ENCODE data around the gene PELI1. TPM values are rescaled to one million over a fixed set of nuclear protein-coding genes. Genes with fewer than 3 reads are reported as not detected.
A peak's percentile ranks its signal among the peaks of the same experiment; 100 is the strongest.

Gene PELI1
- total and polyA plus RNA-seq, 4 donors = 21.9 to 45.4 (median 39.0) TPM

DNA sequence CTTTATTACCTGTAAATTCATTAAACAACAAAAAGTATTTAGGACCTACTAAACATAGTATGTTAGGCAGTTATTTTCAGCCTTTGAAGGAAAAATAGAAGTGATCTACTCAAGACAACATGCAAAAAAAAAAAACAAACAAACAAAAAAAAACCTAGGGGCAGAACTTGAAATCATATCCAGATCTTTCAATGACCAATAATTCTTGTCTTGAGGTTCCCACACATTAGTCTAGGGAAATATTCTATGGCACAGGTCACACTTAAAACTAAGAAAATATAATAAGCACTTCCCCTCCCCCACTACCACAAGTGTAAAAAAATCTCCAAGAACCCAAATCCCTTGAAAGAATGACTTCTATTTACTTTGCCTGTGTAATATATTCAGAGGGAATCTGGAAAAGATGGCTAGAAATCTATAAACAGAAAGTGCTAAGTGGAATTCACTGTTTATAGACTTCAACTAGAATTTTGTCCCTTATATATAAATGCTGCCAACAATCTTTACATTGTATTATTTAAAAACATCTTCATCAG lies 3.5 kb downstream of the PELI1 start:
- no peaks in the 10 kb centered on the region for H3K27me3 ChIP-seq (ENCODE audit: control insufficient read depth, insufficient read depth, low read length)
- no peak overlapping the region for H3K4me3 ChIP-seq (ENCODE audit: low read depth, low read length)
- H3K36me3 ChIP-seq (ENCODE audit: control insufficient read depth, insufficient read depth, low read length) = no peaks in the 10 kb centered on the region
- DNase-seq (ENCODE audit: low read depth in 4 of 6, low spot score in 6 of 6) = peak in 1 of 6 donors; percentile 40
- no peak overlapping the region for H3K27ac ChIP-seq (ENCODE audit: low read depth, low read length)
- peaks cover 7% of the 10 kb centered on the region for H3K4me1 ChIP-seq (ENCODE audit: control insufficient read depth, insufficient read depth, low read length)
- H3K9me3 ChIP-seq (ENCODE audit: control insufficient read depth, insufficient read depth, low read length) = no peaks in the 10 kb centered on the region

DNA sequence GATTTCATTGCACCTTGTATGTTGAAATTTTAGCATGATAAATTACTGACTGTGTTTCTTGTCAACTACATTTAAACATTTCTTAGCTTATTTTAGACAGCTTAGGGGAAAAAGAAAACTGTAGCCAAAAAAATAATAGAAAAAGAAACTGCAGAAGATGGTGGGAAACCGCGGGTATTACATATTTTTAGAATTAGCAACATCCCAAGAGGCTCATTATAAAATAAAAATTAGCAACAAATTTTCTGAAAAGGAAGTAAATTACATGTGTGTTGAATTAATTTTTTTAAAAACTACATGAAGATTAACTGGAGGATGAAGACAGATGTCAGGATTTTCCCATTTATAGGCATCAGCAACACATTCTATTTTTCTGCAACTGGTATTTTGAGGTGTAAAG lies 4.3 kb downstream of the PELI1 start:
- no CpG with 5 or more reads among the region's 2 CpGs for WGBS (ENCODE audit: insufficient coverage)
- Histone ChIP-seq H3K36me3 (ENCODE audit: control insufficient read depth, insufficient read depth, low read length) (no peaks in the 10 kb centered on the region), H3K9me3 (ENCODE audit: control insufficient read depth, insufficient read depth, low read length) (no peaks in the 10 kb centered on the region), H3K4me1 (ENCODE audit: control insufficient read depth, insufficient read depth, low read length) (peaks cover 7% of the 10 kb centered on the region), H3K27me3 (ENCODE audit: control insufficient read depth, insufficient read depth, low read length) (no peaks in the 10 kb centered on the region), H3K4me3 (ENCODE audit: low read depth, low read length) (no peak overlapping the region), H3K27ac (ENCODE audit: low read depth, low read length) (no peak overlapping the region)
- no peak for DNase-seq (ENCODE audit: low read depth in 4 of 6, low spot score in 6 of 6)

DNA sequence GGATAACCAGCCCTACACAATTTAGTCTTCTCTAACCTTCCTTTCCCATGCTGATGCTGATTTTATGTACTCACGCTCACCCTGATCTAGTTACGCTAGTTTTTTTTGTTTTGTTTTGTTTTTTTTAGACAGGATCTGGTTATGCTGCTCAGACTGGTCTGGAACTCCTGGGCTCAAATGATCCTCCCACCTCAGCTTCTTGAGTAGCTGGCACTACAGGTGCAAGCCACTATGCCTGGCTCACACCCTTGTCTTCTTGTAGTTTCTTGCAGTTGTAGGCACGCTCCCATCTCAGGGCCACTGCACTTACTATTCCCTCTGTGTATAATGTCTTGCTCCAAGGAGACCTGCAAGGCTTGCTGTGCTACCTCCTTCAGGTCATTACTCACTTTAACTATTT lies 6.2 kb downstream of the PELI1 start:
- Histone ChIP-seq H3K27me3 (ENCODE audit: control insufficient read depth, insufficient read depth, low read length) (no peaks in the 10 kb centered on the region), H3K4me3 (ENCODE audit: low read depth, low read length) (no peak overlapping the region), H3K36me3 (ENCODE audit: control insufficient read depth, insufficient read depth, low read length) (no peaks in the 10 kb centered on the region), H3K27ac (ENCODE audit: low read depth, low read length) (no peak overlapping the region), H3K4me1 (ENCODE audit: control insufficient read depth, insufficient read depth, low read length) (peaks cover 7% of the 10 kb centered on the region), H3K9me3 (ENCODE audit: control insufficient read depth, insufficient read depth, low read length) (no peaks in the 10 kb centered on the region)
- WGBS (ENCODE audit: insufficient coverage) = 88% methylated on average over 1 of the region's 3 CpGs
- no peak for DNase-seq (ENCODE audit: low read depth in 4 of 6, low spot score in 6 of 6)

DNA sequence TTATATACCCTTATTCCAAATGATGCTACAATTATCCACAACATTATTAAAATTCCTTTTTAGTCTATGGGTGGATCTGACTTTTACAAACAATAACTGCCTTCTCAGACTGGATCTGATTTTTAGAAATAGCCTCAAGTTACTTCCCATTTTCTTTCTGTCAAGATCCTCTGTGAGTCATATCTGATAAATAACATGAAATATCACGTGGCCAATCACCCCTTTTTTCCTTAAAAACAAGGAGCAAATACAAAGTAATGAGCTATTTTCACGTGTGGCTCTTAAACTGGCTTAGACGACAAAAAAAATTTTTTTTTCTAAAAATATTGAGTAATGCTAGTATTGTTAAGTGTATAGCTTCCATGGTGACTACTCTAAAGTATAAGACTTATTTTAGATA lies 6.7 kb downstream of the PELI1 start:
- no CpG with 5 or more reads among the region's 3 CpGs for WGBS (ENCODE audit: insufficient coverage)
- Histone ChIP-seq H3K4me1 (ENCODE audit: control insufficient read depth, insufficient read depth, low read length) (peaks cover 7% of the 10 kb centered on the region), H3K9me3 (ENCODE audit: control insufficient read depth, insufficient read depth, low read length) (no peaks in the 10 kb centered on the region), H3K27ac (ENCODE audit: low read depth, low read length) (no peak overlapping the region), H3K36me3 (ENCODE audit: control insufficient read depth, insufficient read depth, low read length) (no peaks in the 10 kb centered on the region), H3K4me3 (ENCODE audit: low read depth, low read length) (no peak overlapping the region), H3K27me3 (ENCODE audit: control insufficient read depth, insufficient read depth, low read length) (no peaks in the 10 kb centered on the region)
- no peak for DNase-seq (ENCODE audit: low read depth in 4 of 6, low spot score in 6 of 6)

GRCh38 chr2:64135421-64135820 lies 8.8 kb downstream of the PELI1 start:
- Histone ChIP-seq H3K9me3 (ENCODE audit: control insufficient read depth, insufficient read depth, low read length) (no peaks in the 10 kb centered on the region), H3K27ac (ENCODE audit: low read depth, low read length) (no peak overlapping the region), H3K36me3 (ENCODE audit: control insufficient read depth, insufficient read depth, low read length) (no peaks in the 10 kb centered on the region), H3K4me1 (ENCODE audit: control insufficient read depth, insufficient read depth, low read length) (peaks cover 11% of the 10 kb centered on the region), H3K4me3 (ENCODE audit: low read depth, low read length) (no peak overlapping the region), H3K27me3 (ENCODE audit: control insufficient read depth, insufficient read depth, low read length) (no peaks in the 10 kb centered on the region)
- DNase-seq (ENCODE audit: low read depth in 4 of 6, low spot score in 6 of 6) = no peak
- WGBS (ENCODE audit: insufficient coverage) = no CpG with 5 or more reads among the region's 1 CpG

GRCh38 chr2:64134813-64135212 lies 9.4 kb downstream of the PELI1 start:
- Histone ChIP-seq H3K9me3 (ENCODE audit: control insufficient read depth, insufficient read depth, low read length) (no peaks in the 10 kb centered on the region), H3K4me3 (ENCODE audit: low read depth, low read length) (no peak overlapping the region), H3K36me3 (ENCODE audit: control insufficient read depth, insufficient read depth, low read length) (no peaks in the 10 kb centered on the region), H3K27ac (ENCODE audit: low read depth, low read length) (no peak overlapping the region), H3K27me3 (ENCODE audit: control insufficient read depth, insufficient read depth, low read length) (no peaks in the 10 kb centered on the region), H3K4me1 (ENCODE audit: control insufficient read depth, insufficient read depth, low read length) (peaks cover 11% of the 10 kb centered on the region)
- no peak for DNase-seq (ENCODE audit: low read depth in 4 of 6, low spot score in 6 of 6)

DNA sequence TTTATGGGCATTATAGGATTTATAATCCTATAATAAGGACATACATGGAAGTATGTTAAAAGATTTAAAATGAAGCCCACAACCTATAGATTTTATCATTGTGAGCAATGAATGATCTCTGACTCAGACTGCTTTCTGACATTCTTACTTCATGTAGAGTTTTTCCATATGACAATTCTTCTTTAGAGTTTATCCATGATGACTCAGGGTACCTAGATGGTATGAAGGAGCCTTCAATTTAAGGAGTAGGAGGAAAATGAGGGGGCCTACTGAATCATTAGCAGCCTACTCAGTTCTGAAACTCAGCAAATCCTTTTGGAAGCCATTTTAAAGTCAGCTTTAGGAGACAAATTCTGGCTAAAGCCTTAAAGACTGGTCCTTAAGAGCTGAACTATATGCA lies 10.4 kb downstream of the PELI1 start:
- H3K27ac ChIP-seq (ENCODE audit: low read depth, low read length) = no peak overlapping the region
- no peaks in the 10 kb centered on the region for H3K36me3 ChIP-seq (ENCODE audit: control insufficient read depth, insufficient read depth, low read length)
- H3K4me3 ChIP-seq (ENCODE audit: low read depth, low read length) = no peak overlapping the region
- DNase-seq (ENCODE audit: low read depth in 4 of 6, low spot score in 6 of 6) = no peak
- no peaks in the 10 kb centered on the region for H3K9me3 ChIP-seq (ENCODE audit: control insufficient read depth, insufficient read depth, low read length)
- H3K4me1 ChIP-seq (ENCODE audit: control insufficient read depth, insufficient read depth, low read length) = peaks cover 7% of the 10 kb centered on the region
- no peaks in the 10 kb centered on the region for H3K27me3 ChIP-seq (ENCODE audit: control insufficient read depth, insufficient read depth, low read length)

DNA sequence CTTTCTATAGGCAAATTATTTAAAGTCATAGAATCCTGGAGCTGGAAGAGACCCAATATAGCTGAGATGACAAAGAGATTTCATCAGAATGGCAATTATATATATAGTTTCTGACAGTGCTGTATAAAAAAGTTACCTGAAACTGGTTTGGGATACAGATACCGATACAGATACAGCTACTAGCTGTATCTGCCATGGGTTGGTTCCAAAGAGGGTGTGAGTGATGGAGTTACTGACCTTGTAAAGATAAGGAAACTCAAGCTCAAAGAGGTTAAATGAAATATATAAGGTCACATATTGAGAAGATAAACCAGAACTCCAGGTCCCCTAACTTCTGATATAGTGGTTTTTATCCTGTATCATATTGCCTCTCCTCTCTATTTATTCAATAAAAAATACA lies 10.9 kb downstream of the PELI1 start:
- Histone ChIP-seq H3K27ac (ENCODE audit: low read depth, low read length) (no peak overlapping the region), H3K36me3 (ENCODE audit: control insufficient read depth, insufficient read depth, low read length) (no peaks in the 10 kb centered on the region), H3K4me3 (ENCODE audit: low read depth, low read length) (no peak overlapping the region), H3K4me1 (ENCODE audit: control insufficient read depth, insufficient read depth, low read length) (peaks cover 5% of the 10 kb centered on the region), H3K27me3 (ENCODE audit: control insufficient read depth, insufficient read depth, low read length) (no peaks in the 10 kb centered on the region), H3K9me3 (ENCODE audit: control insufficient read depth, insufficient read depth, low read length) (no peaks in the 10 kb centered on the region)
- no peak for DNase-seq (ENCODE audit: low read depth in 4 of 6, low spot score in 6 of 6)
- no CpG with 5 or more reads among the region's 1 CpG for WGBS (ENCODE audit: insufficient coverage)

DNA sequence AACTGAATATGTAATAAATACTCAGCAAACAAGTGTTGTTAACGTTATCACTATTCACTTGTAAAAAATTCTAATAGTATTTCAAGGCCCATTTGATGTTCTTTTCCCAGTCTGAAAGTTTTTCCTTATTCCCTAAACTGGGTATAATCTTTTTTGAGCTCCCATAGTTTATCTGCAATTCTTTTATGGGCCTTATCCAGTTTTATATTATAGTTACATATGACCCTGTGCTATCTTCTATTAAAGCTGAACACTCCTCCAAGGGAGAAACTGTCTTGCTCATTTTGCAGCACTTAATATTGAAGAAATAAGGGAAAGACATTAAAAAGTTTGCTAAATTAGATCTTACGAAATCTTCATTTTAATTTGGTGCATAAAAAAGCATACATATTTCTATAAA lies 13.9 kb downstream of the PELI1 start:
- Histone ChIP-seq H3K36me3 (ENCODE audit: control insufficient read depth, insufficient read depth, low read length) (no peaks in the 10 kb centered on the region), H3K9me3 (ENCODE audit: control insufficient read depth, insufficient read depth, low read length) (no peaks in the 10 kb centered on the region), H3K4me3 (ENCODE audit: low read depth, low read length) (no peak overlapping the region), H3K27ac (ENCODE audit: low read depth, low read length) (no peak overlapping the region), H3K27me3 (ENCODE audit: control insufficient read depth, insufficient read depth, low read length) (no peaks in the 10 kb centered on the region), H3K4me1 (ENCODE audit: control insufficient read depth, insufficient read depth, low read length) (peaks cover 3% of the 10 kb centered on the region)
- WGBS (ENCODE audit: insufficient coverage) = no CpG with 5 or more reads among the region's 2 CpGs
- no peak for DNase-seq (ENCODE audit: low read depth in 4 of 6, low spot score in 6 of 6)

DNA sequence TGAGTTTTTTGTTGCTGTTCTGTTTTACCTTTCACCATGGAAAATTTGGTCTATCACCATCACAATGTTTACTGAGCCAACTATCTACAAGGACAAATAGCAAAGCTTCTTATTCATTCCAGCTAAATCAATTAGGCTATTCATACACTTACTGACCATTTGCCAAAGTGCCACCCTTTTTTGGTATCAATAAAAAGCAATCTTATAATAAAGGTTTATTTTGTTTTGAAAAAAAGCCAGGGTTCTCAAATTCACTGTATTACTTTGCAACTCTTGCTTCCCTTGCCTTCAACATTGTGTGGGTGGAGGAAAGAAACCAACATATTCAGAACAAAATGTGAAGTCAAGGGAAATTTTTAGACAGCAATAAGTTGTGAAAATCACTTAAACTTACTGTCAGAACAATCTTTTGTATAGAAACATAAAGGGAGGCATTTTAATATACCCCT lies 15.3 kb downstream of the PELI1 start:
- H3K27me3 ChIP-seq (ENCODE audit: control insufficient read depth, insufficient read depth, low read length) = no peaks in the 10 kb centered on the region
- DNase-seq (ENCODE audit: low read depth in 4 of 6, low spot score in 6 of 6) = peak in 1 of 6 donors; percentile 9
- no peak overlapping the region for H3K4me3 ChIP-seq (ENCODE audit: low read depth, low read length)
- no peak overlapping the region for H3K27ac ChIP-seq (ENCODE audit: low read depth, low read length)
- no peaks in the 10 kb centered on the region for H3K36me3 ChIP-seq (ENCODE audit: control insufficient read depth, insufficient read depth, low read length)
- peaks cover 3% of the 10 kb centered on the region for H3K4me1 ChIP-seq (ENCODE audit: control insufficient read depth, insufficient read depth, low read length)
- no peaks in the 10 kb centered on the region for H3K9me3 ChIP-seq (ENCODE audit: control insufficient read depth, insufficient read depth, low read length)

All from spinal cord (tissue), 10 donors.